GM12874 (cell line): Measurements from ENCODE around the gene ITFG1.

Experiments used
- CTCF ChIP-seq: IDR thresholded peaks from 2 replicates; pipeline ENCODE4 v1.5.1; 2011; ENCODE audit warnings: low read depth, mild to moderate bottlenecking, control low read depth, low read length, moderate library complexity; ENCODE audit not compliant: insufficient read depth

The ITFG1 gene

DNA sequence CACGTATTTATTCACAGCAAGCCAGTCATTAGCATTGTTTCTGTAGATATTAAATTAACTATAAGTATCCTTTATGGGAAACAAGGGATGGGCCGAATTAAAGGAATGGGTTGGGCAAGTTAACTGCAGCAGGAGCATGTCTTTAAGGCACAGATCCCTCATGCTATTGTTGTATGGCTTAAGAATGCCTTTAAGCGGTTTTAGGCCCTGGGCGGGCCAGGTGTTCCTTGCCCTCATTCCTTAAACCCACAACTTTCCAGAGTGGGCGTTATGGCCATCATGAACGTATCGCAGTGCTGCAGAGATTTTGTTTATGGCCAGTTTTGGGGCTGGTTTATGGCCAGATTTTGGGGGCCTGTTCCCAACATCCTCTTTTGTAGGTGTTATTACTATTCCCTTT is 9.3 kb upstream of the ITFG1 start:
- TF ChIP-seq CTCF: no peak

- no peak for TF ChIP-seq CTCF
These were observed 8.4 kb upstream of the ITFG1 start for GRCh38 chr16:47469227-47469626.

DNA sequence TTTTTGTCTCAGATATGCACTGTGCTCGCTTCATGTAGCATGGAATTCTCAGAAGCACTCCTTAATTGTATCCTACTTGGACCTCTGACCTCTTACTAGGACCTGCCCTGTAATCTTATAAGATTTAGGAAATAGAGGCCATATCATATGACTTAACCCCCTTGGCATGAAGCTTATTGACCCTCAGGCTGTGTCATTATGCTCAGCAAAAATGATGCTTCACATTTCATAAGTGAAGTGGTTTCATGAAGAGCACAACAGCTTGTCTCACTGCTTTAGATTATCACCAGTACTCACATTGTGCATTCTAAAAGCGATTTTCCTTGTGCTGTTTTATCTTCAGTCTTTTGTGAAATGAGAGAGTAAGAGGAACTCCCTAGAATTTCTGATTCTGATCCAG is 6.6 kb upstream of the ITFG1 start:
- no peak for TF ChIP-seq CTCF

GRCh38 chr16:47465919-47466630 is 5.2 kb upstream of the ITFG1 start:
- TF ChIP-seq CTCF: no peak

GRCh38 chr16:47463771-47464624 is 3.1 kb upstream of the ITFG1 start:
- no peak for TF ChIP-seq CTCF

- TF ChIP-seq CTCF: no peak
These were observed 869 bp upstream of the ITFG1 start for GRCh38 chr16:47461598-47462266.

DNA sequence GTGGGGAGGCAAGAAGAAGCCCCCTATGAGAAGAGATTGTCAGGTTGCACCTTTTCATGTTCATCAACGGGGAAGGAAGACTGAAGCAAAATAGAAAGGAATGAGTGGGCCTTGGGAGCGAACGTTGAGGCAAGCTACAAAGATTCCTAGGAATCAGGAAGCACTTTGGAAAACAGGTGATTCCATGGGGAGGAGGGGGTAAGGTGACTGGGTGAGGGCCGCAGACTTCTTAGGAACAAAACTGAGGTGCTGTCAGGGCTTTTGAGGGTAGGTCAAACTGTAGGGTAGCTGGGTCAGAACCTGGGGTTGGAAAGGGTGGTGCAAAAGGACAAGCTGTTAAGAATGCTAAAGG is 528 bp downstream of the ITFG1 start:
- no peak for TF ChIP-seq CTCF
